HG03066 (cell line): ENCODE measurements around the gene AMMECR1L.

Experiments used
- ATAC-seq: cut with Tn5 transposase; IDR thresholded peaks from one replicate; pipeline ENCODE4 v1.9.1; 2021; ENCODE audit warnings: low read depth; ENCODE audit not compliant: unreplicated experiment

AMMECR1L gene

GRCh38 chr2:127887776-127888130 is 2.0 kb upstream of the AMMECR1L start:
- ATAC-seq, result no peak

- ATAC-seq, result no peak
Observed at GRCh38 chr2:127887082-127887775, 1.5 kb upstream of the AMMECR1L start.

- peak; percentile 32 for ATAC-seq
Observed at GRCh38 chr2:127886593-127886935, 808 bp upstream of the AMMECR1L start.

GRCh38 chr2:127884861-127885740 is 655 bp downstream of the AMMECR1L start:
- peak; percentile 9 for ATAC-seq

GRCh38 chr2:127884436-127884835 is 1.3 kb downstream of the AMMECR1L start:
- no peak for ATAC-seq

GRCh38 chr2:127879899-127880298 is 5.9 kb downstream of the AMMECR1L start:
- ATAC-seq, result no peak

- no peak for ATAC-seq
Observed at GRCh38 chr2:127877626-127878025, 8.1 kb downstream of the AMMECR1L start.

GRCh38 chr2:127877136-127877535 is 8.6 kb downstream of the AMMECR1L start:
- no peak for ATAC-seq

GRCh38 chr2:127874378-127875269 is 11.1 kb downstream of the AMMECR1L start:
- no peak for ATAC-seq

GRCh38 chr2:127873707-127874303 is 12.0 kb downstream of the AMMECR1L start:
- ATAC-seq, result no peak

- no peak for ATAC-seq
Observed at GRCh38 chr2:127872354-127872753, 13.4 kb downstream of the AMMECR1L start.

- ATAC-seq, result no peak
Observed at GRCh38 chr2:127865926-127866325, 19.8 kb downstream of the AMMECR1L start.

GRCh38 chr2:127864877-127865276 is 20.9 kb downstream of the AMMECR1L start:
- ATAC-seq, result no peak

- ATAC-seq, result no peak
Observed at GRCh38 chr2:127862228-127862627, 23.5 kb downstream of the AMMECR1L start.

- ATAC-seq, result no peak
Observed at GRCh38 chr2:127860130-127860529, 25.6 kb downstream of the AMMECR1L start.

GRCh38 chr2:127859712-127860085 is 26.1 kb downstream of the AMMECR1L start:
- ATAC-seq, result no peak

- no peak for ATAC-seq
Observed at GRCh38 chr2:127857265-127857808, 28.4 kb downstream of the AMMECR1L start.

- no peak for ATAC-seq
Observed at GRCh38 chr2:127853671-127854070, 32.1 kb downstream of the AMMECR1L start.

- ATAC-seq, result no peak
Observed at GRCh38 chr2:127852388-127852787, 33.4 kb downstream of the AMMECR1L start.

GRCh38 chr2:127847931-127848330 is 37.8 kb downstream of the AMMECR1L start:
- no peak for ATAC-seq
